ENCODE measurements around the gene SPRYD7. TPM values are rescaled to one million over a fixed set of nuclear protein-coding genes. Genes with fewer than 3 reads are reported as not detected.

The SPRYD7 gene
- total RNA-seq, 1 experiment from 2014 or later = 6.8 TPM

- Histone ChIP-seq H2AFZ (ENCODE audit: low read length) (no peak overlapping the region), H3K9me3 (ENCODE audit: low read length) (0 out of 2 replicates have a peak, but pooled peaks cover 6% of the 10 kb centered on the region), H3K9ac (ENCODE audit: low read length) (no peak overlapping the region), H3K27ac (ENCODE audit: low read length) (no peak overlapping the region), H3F3A (ENCODE audit: low read length, unreplicated experiment) (no peaks in the 10 kb centered on the region), H3K27me3 (ENCODE audit: low read length) (no peaks in the 10 kb centered on the region), H4K20me1 (ENCODE audit: low read length) (no peaks in the 10 kb centered on the region), H3K36me3 (ENCODE audit: low read depth, low read length) (no peaks in the 10 kb centered on the region; the same call in 1 of the 2 replicates), H3K4me2 (ENCODE audit: low read length) (no peak overlapping the region), H3K79me2 (ENCODE audit: low read length) (no peaks in the 10 kb centered on the region), H3K9me2 (replicated peaks; ENCODE audit: low read length) (no peaks in the 10 kb centered on the region), H3K4me1 (ENCODE audit: insufficient read depth, low read length) (no peaks in the 10 kb centered on the region), H3K4me3 (ENCODE audit: low read length) (no peak overlapping the region)
- no TSS peak for BruUV-seq (replicated peaks)
- ATAC-seq (no peak), DNase-seq (no peak)
- intact Hi-C loops (cut with micrococcal nuclease) = no loop called here
- TF ChIP-seq EZH2 (IDR thresholded peaks at IDR 0.05; ENCODE audit: low read length, unreplicated experiment) (no peak), EZH2phosphoT487 (IDR thresholded peaks at IDR 0.05; ENCODE audit: borderline replicate concordance, low read length) (no peak), CTCF (conservative IDR thresholded peaks at IDR 0.05; ENCODE audit: low read depth, low read length) (no peak)
- ChIA-PET CTCF (no interaction called here), POLR2A (ENCODE audit: unreplicated experiment) (no interaction called here)
Observed at GRCh38 chr13:49956131-49956530, 20.0 kb upstream of the SPRYD7 start.

GRCh38 chr13:49954674-49955455 lies 18.7 kb upstream of the SPRYD7 start:
- no peaks in the 10 kb centered on the region for H4K20me1 ChIP-seq (ENCODE audit: low read length)
- no peak overlapping the region for H3K27ac ChIP-seq (ENCODE audit: low read length)
- no peak for TF ChIP-seq EZH2 (IDR thresholded peaks at IDR 0.05; ENCODE audit: low read length, unreplicated experiment)
- no peak overlapping the region for H2AFZ ChIP-seq (ENCODE audit: low read length)
- 0 out of 2 replicates have a peak, but pooled peaks cover 6% of the 10 kb centered on the region for H3K9me3 ChIP-seq (ENCODE audit: low read length)
- no peaks in the 10 kb centered on the region for H3K4me1 ChIP-seq (ENCODE audit: insufficient read depth, low read length)
- H3K4me3 ChIP-seq (ENCODE audit: low read length) = no peak overlapping the region
- POLR2A ChIA-PET (ENCODE audit: unreplicated experiment) = no interaction called here
- DNase-seq = no peak
- H3K36me3 ChIP-seq (ENCODE audit: low read depth, low read length) = no peaks in the 10 kb centered on the region; the same call in 1 of the 2 replicates
- CTCF ChIA-PET = no interaction called here
- no peaks in the 10 kb centered on the region for H3F3A ChIP-seq (ENCODE audit: low read length, unreplicated experiment)
- no peaks in the 10 kb centered on the region for H3K9me2 ChIP-seq (replicated peaks; ENCODE audit: low read length)
- H3K79me2 ChIP-seq (ENCODE audit: low read length) = no peaks in the 10 kb centered on the region
- BruUV-seq (replicated peaks) = no TSS peak
- H3K9ac ChIP-seq (ENCODE audit: low read length) = no peak overlapping the region
- no peak overlapping the region for H3K4me2 ChIP-seq (ENCODE audit: low read length)
- no peaks in the 10 kb centered on the region for H3K27me3 ChIP-seq (ENCODE audit: low read length)
- no peak for ATAC-seq
- intact Hi-C loops (cut with micrococcal nuclease) = no loop called here

- BruUV-seq (replicated peaks) = no TSS peak
- Histone ChIP-seq H3F3A (ENCODE audit: low read length, unreplicated experiment) (no peaks in the 10 kb centered on the region), H3K9ac (ENCODE audit: low read length) (no peak overlapping the region), H2AFZ (ENCODE audit: low read length) (no peak overlapping the region), H3K27ac (ENCODE audit: low read length) (no peak overlapping the region), H3K4me2 (ENCODE audit: low read length) (no peak overlapping the region), H3K9me2 (replicated peaks; ENCODE audit: low read length) (no peaks in the 10 kb centered on the region), H3K36me3 (ENCODE audit: low read depth, low read length) (no peaks in the 10 kb centered on the region), H3K79me2 (ENCODE audit: low read length) (no peaks in the 10 kb centered on the region), H3K4me3 (ENCODE audit: low read length) (no peak overlapping the region), H3K9me3 (ENCODE audit: low read length) (no peaks in the 10 kb centered on the region), H3K4me1 (ENCODE audit: insufficient read depth, low read length) (no peaks in the 10 kb centered on the region), H3K27me3 (ENCODE audit: low read length) (no peaks in the 10 kb centered on the region), H4K20me1 (ENCODE audit: low read length) (no peaks in the 10 kb centered on the region)
- ChIA-PET POLR2A (ENCODE audit: unreplicated experiment) (interaction anchor here (0.6 kb wide), 1 partner anchor 496 kb away, joined by 3 read pairs; no protein-coding TSS in a partner anchor), CTCF (no interaction called here)
- TF ChIP-seq CTCF (conservative IDR thresholded peaks at IDR 0.05; ENCODE audit: low read depth, low read length) = no peak
- TF ChIP-seq EZH2 (IDR thresholded peaks at IDR 0.05; ENCODE audit: low read length, unreplicated experiment) = no peak
- no peak for TF ChIP-seq EZH2phosphoT487 (IDR thresholded peaks at IDR 0.05; ENCODE audit: borderline replicate concordance, low read length)
- intact Hi-C loops (cut with micrococcal nuclease) = no loop called here
- ATAC-seq (no peak), DNase-seq (peak; percentile 17)
Observed at GRCh38 chr13:49953560-49953959, 17.4 kb upstream of the SPRYD7 start.

All from PC-3 (cell line).